Stimulated activated naive B cell treated with anti-CD40 and anti-IgM and Interleukin-4, amounts not matched to agents 10 μg/mL and 1 μg/mL and 100 μg/mL, for 72 hours (primary cell): ENCODE measurements around the gene TFDP3.
A peak's percentile ranks its signal among the peaks of the same experiment; 100 is the strongest.

Experiments used
- ATAC-seq, 2 donors: fragments of 150-1000 bp; cut with Tn5 transposase; replicated peaks; 2 replicates each; pipeline ENCODE4 v1.10.0; 2021; ENCODE audit warnings: moderate library complexity in 1 of 2
- DNase-seq: peaks from one replicate; pipeline ENCODE4 v3.0.0; 2021
- H3K27ac Mint-ChIP-seq: one replicate; pipeline ENCODE4 v1.8.0; 2022; ENCODE audit warnings: mild to moderate bottlenecking, mixed read lengths
- H3K27me3 Mint-ChIP-seq, 2 donors: one replicate each; pipeline ENCODE4 v1.8.0; 2022; ENCODE audit warnings: mixed read lengths in 2 of 2
- H3K36me3 Mint-ChIP-seq, 2 donors: one replicate each; pipeline ENCODE4 v1.8.0; 2022; ENCODE audit warnings: mixed read lengths in 2 of 2, mild to moderate bottlenecking in 1 of 2
- H3K4me1 Mint-ChIP-seq, 2 donors: one replicate each; pipeline ENCODE4 v1.8.0; 2022; ENCODE audit warnings: mixed read lengths in 2 of 2, mild to moderate bottlenecking in 1 of 2
- H3K4me3 Mint-ChIP-seq, 2 donors: one replicate each; pipeline ENCODE4 v1.8.0; 2022; ENCODE audit warnings: mild to moderate bottlenecking in 2 of 2, mixed read lengths in 2 of 2, moderate library complexity in 1 of 2
- H3K9me3 Mint-ChIP-seq, 2 donors: one replicate each; pipeline ENCODE4 v1.8.0; 2022; ENCODE audit warnings: mixed read lengths in 2 of 2, mild to moderate bottlenecking in 1 of 2

Gene TFDP3

DNA sequence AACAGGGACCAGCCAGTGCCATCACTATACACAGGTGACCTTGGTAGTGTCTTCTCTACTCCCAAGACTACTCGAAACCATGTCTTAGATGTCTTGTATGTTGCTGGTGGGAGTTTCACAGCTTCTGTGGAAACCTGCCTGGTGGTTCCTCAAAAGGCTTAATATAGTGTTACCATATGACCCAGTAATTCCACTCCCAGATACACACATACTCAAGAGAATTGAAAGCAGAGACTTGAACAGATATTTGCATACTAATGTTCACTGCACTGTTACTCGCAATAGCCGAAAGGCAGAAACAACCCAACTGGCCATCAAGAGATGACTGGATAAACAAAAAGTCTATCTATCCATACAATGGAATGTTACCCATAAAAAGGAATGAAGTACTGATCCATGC, 3.1 kb downstream of the TFDP3 start:
- no peak overlapping the region for H3K27ac Mint-ChIP-seq
- no peaks in the 10 kb centered on the region for H3K9me3 Mint-ChIP-seq
- no peaks in the 10 kb centered on the region for H3K4me1 Mint-ChIP-seq
- ATAC-seq (peak; percentile 33 to 38), DNase-seq (no peak)
- no peak overlapping the region for H3K4me3 Mint-ChIP-seq
- peaks cover 0 to 13% of the 10 kb centered on the region in 2 donors for H3K27me3 Mint-ChIP-seq
- H3K36me3 Mint-ChIP-seq: no peaks in the 10 kb centered on the region

DNA sequence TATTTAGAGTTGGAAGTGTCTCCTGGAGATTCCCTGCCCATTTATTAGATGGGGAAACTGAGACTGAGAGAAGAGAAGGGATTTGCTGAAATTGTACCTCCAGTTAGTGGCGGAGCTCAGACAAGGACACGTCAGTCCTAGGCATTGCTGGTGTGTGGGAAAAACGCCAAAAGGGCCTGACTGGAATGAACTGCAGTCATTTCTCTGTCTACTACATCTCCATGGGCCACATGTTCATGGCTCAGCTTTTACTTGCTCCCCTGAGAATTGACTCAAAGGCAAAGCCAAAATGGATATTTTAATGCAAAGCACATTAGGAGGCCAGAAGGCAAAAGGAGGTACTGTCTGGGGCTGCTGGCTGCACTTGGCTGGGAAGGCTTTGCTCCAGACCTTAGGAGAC, 3.9 kb downstream of the TFDP3 start:
- DNase-seq: no peak
- ATAC-seq: no peak
- Mint-ChIP-seq H3K36me3 (no peaks in the 10 kb centered on the region), H3K4me3 (no peak overlapping the region), H3K27ac (no peak overlapping the region), H3K9me3 (no peaks in the 10 kb centered on the region), H3K27me3 (peaks cover 0 to 10% of the 10 kb centered on the region in 2 donors), H3K4me1 (no peaks in the 10 kb centered on the region)

DNA sequence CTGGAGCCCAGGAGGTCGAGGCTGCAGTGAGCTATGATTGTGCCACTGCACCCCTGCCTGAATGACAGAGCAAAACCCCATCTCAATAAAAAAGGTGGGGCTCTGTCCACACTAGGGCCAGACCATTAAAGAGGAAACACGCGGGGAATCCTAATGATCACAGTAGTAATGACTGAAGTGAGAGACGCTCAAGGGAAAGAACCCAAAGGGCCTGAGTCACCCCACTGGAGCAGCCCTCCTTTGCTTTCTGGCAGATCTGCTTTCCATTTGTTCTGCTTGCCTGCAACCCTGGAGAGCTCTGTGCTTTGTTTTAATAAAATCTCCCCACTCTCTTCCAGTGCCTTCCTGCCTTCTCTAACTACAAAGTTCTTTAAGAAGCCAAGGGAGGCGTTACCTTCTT, 5.0 kb downstream of the TFDP3 start:
- no peaks in the 10 kb centered on the region for H3K4me1 Mint-ChIP-seq
- H3K27me3 Mint-ChIP-seq: peaks cover 0 to 10% of the 10 kb centered on the region in 2 donors
- H3K9me3 Mint-ChIP-seq: no peaks in the 10 kb centered on the region
- no peak for DNase-seq
- no peaks in the 10 kb centered on the region for H3K36me3 Mint-ChIP-seq
- no peak overlapping the region for H3K4me3 Mint-ChIP-seq
- no peak for ATAC-seq
- no peak overlapping the region for H3K27ac Mint-ChIP-seq

DNA sequence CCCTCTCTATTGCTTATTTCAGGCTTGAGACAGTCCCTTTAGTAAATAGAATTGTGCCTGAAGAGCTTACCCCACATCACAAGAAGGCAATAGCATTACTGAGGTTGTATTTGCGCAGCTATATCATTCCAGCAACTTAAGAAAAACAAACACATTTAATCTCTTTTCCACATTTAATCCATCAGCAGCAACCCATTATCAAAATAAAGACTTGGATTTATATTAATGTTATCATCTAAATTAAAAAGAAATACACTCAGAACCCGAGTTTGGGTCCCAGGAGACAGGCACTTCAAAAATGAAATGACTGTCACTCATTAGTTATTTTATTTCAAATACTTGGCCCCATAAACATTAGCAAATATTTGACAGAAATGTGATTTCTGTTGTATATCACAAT, 10.4 kb downstream of the TFDP3 start:
- Mint-ChIP-seq H3K27ac (no peak overlapping the region), H3K27me3 (peaks cover 5 to 6% of the 10 kb centered on the region in 2 donors), H3K4me1 (no peaks in the 10 kb centered on the region), H3K36me3 (no peaks in the 10 kb centered on the region), H3K4me3 (no peak overlapping the region), H3K9me3 (no peaks in the 10 kb centered on the region)
- no peak for DNase-seq
- no peak for ATAC-seq

DNA sequence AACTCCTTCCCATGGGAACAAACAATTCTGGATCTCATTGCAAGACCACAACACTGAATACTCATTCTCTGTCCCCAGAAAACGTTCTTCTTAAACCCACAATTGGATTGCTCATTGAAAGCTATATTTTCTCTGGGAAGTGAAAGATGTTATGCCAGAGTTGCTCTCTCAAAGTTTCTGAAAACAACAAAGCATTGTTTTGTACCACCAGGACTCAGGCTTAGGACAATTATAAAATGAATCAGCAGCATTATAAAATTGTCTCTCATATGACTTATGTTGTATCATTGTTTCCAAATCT, 26.5 kb downstream of the TFDP3 start:
- Mint-ChIP-seq H3K27ac (no peak overlapping the region), H3K27me3 (peaks cover 0 to 4% of the 10 kb centered on the region in 2 donors), H3K4me3 (no peak overlapping the region), H3K9me3 (no peaks in the 10 kb centered on the region), H3K4me1 (no peaks in the 10 kb centered on the region), H3K36me3 (no peaks in the 10 kb centered on the region)
- DNase-seq (no peak), ATAC-seq (no peak)

DNA sequence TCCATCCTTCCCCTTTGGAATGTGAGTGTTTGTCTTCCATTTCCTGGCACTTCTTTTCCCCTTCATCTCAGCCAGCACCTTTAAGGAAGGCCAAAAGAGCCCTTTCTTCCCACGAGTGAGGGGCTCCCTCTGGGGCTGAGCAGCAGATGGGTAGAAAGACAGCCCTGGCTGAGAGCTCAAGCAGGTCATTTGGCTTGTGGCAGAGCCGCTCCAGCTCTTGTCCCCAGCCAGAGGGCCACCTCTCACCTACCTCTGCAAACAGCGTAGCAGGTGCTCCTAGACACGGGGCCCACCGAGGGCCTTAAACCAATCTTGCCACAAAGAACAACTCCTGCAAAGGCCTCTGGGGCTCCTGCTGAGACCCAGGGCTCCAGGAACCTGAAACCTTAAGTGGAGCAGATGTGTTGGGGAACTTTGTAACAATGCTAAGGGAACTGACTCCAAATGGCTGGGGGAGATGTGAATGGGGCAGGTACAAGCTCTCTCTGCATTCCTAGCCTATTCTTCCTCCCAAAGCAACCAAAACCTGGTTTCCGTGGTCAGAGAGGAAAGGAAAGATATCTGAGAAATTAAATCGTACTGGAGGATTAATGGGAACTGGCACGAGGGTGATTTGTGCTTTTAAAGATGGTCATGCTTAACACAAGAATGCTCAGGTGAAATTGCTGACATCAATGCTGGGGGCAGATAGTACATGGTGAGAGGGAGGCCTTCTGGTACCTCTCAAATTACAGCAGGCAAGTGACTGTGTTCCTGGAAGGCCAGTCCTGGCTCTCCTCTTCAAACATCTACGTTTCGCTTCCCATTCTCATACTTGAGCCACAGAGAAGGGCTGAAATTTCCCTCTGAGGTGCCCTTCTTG, 27.0 kb downstream of the TFDP3 start:
- peaks cover 0 to 5% of the 10 kb centered on the region in 2 donors for H3K27me3 Mint-ChIP-seq
- H3K4me3 Mint-ChIP-seq: no peak overlapping the region
- H3K36me3 Mint-ChIP-seq: no peaks in the 10 kb centered on the region
- no peaks in the 10 kb centered on the region for H3K4me1 Mint-ChIP-seq
- no peak for ATAC-seq
- no peak for DNase-seq
- no peaks in the 10 kb centered on the region for H3K9me3 Mint-ChIP-seq
- no peak overlapping the region for H3K27ac Mint-ChIP-seq

DNA sequence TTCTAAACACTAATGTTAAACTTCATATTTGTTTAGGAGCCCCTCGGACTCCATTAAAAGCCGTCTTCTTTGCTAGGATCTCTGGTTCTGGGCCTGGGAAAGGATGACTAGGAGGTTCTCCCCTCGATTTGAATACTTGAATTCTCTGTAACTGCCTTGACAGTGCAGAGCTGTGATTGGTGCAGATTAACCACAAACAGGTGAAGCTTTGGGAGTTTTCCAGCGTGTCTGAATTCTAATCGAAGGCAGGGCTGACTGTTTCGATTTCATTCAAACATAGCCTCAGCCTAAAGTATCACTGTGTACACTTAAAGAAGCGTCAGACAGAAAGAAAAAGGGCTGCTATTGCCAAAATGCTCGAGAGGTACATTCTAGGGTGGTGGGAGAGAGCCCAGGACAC, 29.0 kb downstream of the TFDP3 start:
- ATAC-seq (no peak), DNase-seq (no peak)
- Mint-ChIP-seq H3K4me3 (no peak overlapping the region), H3K27me3 (peaks cover 0 to 11% of the 10 kb centered on the region in 2 donors), H3K36me3 (no peaks in the 10 kb centered on the region), H3K4me1 (no peaks in the 10 kb centered on the region), H3K9me3 (no peaks in the 10 kb centered on the region), H3K27ac (no peak overlapping the region)

DNA sequence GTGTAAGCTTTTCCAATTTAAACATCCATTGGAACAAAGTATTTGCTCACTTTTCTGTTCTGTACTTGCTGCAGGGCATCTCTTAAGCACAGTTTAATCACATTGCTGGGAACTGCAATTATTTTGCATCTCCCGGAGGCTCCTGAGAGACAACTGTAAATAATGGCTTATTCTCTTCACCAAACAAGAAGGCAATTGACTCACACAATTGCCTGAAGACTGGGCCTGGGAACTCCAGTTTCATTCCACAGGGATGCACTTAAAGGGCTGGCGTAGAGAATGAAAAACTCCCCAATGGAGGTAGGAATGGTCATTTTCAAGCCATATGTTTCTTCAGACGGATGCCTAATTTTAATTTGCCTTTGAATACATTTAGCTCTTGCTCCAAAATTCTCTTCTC, 29.5 kb downstream of the TFDP3 start:
- no peaks in the 10 kb centered on the region for H3K4me1 Mint-ChIP-seq
- H3K36me3 Mint-ChIP-seq: no peaks in the 10 kb centered on the region
- ATAC-seq (no peak), DNase-seq (no peak)
- no peak overlapping the region for H3K27ac Mint-ChIP-seq
- no peaks in the 10 kb centered on the region for H3K9me3 Mint-ChIP-seq
- no peak overlapping the region for H3K4me3 Mint-ChIP-seq
- H3K27me3 Mint-ChIP-seq: peaks cover 0 to 11% of the 10 kb centered on the region in 2 donors

DNA sequence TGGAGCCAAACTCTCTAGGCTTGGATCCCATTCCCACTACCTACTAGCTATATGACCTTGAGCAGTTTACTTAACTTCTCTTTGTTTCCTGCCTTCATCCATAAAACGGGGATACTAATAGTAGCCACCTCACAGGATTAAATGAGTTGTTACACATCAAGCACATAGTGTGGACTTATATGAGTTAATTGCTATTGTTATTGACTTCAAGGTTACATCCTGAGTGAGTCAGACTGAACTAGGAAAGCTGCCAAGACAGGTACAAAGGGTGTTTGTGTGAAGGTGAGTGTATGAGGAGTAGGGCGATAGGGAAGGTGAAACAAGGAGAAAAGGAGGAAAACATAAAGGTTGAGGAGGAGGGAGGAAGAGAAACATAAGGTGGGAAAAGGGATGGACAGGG, 32.2 kb downstream of the TFDP3 start:
- Mint-ChIP-seq H3K9me3 (no peaks in the 10 kb centered on the region), H3K36me3 (no peaks in the 10 kb centered on the region), H3K4me3 (no peak overlapping the region), H3K27ac (no peak overlapping the region), H3K27me3 (peaks cover 0 to 15% of the 10 kb centered on the region in 2 donors), H3K4me1 (no peaks in the 10 kb centered on the region)
- ATAC-seq (no peak), DNase-seq (no peak)

DNA sequence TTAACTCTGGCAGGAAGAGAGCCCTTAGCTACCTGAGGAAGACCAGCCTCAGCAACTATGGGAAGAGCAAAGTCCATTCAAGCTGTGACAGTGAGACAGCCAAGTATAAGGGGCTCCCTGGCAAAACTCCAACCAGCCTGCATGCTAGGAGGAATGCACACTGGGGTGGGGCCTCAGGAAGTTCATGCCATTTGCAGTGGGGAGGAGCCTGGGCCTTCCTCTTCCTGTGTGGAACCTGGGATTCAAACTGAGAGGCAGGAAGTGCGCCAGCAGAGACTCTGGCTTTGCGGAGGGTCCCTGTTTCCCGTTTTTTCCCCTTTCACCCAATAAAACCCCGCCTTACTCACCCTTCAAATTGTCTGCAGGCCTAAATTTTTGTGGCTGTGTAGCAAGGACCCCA, 33.0 kb downstream of the TFDP3 start:
- H3K4me3 Mint-ChIP-seq: no peak overlapping the region
- H3K36me3 Mint-ChIP-seq: no peaks in the 10 kb centered on the region
- DNase-seq: no peak
- no peak for ATAC-seq
- H3K27me3 Mint-ChIP-seq: peaks cover 0 to 11% of the 10 kb centered on the region in 2 donors
- H3K9me3 Mint-ChIP-seq: peaks cover 0 to 1% of the 10 kb centered on the region in 2 donors
- no peaks in the 10 kb centered on the region for H3K4me1 Mint-ChIP-seq
- no peak overlapping the region for H3K27ac Mint-ChIP-seq

DNA sequence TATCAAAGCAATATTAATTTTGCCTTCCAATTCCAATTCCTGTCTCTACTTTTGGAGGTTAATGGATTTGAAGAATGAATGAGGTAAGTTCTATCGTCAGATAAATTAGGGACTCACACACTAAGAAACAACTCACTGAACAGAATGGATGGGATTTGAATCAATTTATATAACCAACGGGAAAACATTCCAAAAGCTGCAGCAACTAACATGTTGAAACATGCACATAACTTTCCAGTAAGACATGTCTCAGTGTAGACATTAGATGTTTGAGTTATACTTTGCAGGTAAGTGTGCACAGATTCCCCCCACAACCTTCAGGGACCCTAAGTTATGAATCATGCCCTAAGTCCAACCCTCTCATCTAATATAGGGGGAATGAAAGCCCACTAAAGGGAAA, 34.3 kb downstream of the TFDP3 start:
- no peak overlapping the region for H3K4me3 Mint-ChIP-seq
- ATAC-seq (no peak), DNase-seq (no peak)
- H3K9me3 Mint-ChIP-seq: peaks cover 0 to 1% of the 10 kb centered on the region in 2 donors
- peaks cover 0 to 11% of the 10 kb centered on the region in 2 donors for H3K27me3 Mint-ChIP-seq
- H3K27ac Mint-ChIP-seq: no peak overlapping the region
- H3K4me1 Mint-ChIP-seq: no peaks in the 10 kb centered on the region
- no peaks in the 10 kb centered on the region for H3K36me3 Mint-ChIP-seq

DNA sequence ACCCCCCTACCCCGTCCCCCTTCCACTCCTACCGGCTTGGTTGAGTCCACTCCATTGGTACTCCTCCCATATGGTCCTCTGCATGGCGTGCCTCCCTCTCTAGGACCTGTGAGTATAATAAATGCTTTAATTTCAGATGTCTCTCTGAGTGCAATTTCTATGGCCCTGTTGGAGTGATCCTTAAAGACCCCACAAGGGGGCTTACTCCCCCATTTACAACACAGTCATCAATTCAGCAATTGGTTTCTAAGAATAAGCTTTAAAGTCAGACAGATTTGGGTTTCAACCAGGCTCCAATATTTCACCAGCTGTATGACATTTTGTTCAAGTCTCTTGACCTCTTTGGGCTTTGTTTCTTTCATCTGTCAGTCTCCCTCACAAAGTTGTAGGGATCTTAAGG, 38.7 kb downstream of the TFDP3 start:
- Mint-ChIP-seq H3K4me1 (no peaks in the 10 kb centered on the region), H3K4me3 (no peak overlapping the region), H3K9me3 (peaks cover 0 to 1% of the 10 kb centered on the region in 2 donors), H3K36me3 (no peaks in the 10 kb centered on the region), H3K27me3 (peaks cover 0 to 4% of the 10 kb centered on the region in 2 donors), H3K27ac (no peak overlapping the region)
- DNase-seq (no peak), ATAC-seq (no peak)

DNA sequence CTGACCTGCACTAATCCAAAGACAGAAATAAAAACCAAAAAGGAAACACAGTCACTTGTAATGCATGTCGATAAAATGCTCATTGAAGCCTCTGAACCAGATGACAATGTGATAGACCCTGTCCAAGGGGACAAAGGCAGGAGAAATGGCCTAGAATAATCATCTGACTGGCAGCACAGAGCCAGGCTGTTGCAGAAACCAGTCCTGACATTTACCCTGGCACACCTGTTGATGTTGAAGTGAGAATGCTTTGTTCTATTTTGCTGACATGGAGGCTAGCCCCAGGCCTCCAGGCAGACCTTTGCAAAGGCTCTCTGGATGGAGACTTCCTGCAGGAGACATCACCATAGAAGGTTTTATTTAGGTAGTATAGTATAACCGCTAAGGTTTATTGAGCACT, 41.0 kb downstream of the TFDP3 start:
- Mint-ChIP-seq H3K9me3 (peaks cover 0 to 1% of the 10 kb centered on the region in 2 donors), H3K27me3 (peaks cover 0 to 4% of the 10 kb centered on the region in 2 donors), H3K4me3 (no peak overlapping the region), H3K4me1 (no peaks in the 10 kb centered on the region), H3K27ac (no peak overlapping the region), H3K36me3 (no peaks in the 10 kb centered on the region)
- DNase-seq: no peak
- no peak for ATAC-seq

DNA sequence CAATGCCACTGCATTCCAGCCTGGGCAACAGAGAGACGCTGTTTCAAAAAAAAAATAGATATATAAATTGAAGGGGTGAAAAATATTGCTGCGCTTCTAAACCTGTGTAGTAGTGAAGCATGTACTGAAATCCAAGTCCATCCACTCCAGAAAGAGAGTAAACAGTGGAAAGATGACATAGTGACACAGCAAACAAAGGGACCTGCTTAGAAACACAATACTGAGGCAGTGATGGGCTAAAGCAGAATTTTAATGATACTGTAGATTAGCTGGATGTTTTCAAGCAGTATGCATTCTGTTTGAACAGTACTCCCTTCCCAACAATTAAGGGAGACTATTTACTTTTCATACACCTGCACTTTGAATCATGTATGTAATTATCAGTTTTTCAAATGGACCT, 42.5 kb downstream of the TFDP3 start:
- H3K4me1 Mint-ChIP-seq: no peaks in the 10 kb centered on the region
- no peak for DNase-seq
- H3K36me3 Mint-ChIP-seq: no peaks in the 10 kb centered on the region
- no peak overlapping the region for H3K4me3 Mint-ChIP-seq
- H3K9me3 Mint-ChIP-seq: peaks cover 0 to 1% of the 10 kb centered on the region in 2 donors
- no peaks in the 10 kb centered on the region for H3K27me3 Mint-ChIP-seq
- no peak overlapping the region for H3K27ac Mint-ChIP-seq
- no peak for ATAC-seq

DNA sequence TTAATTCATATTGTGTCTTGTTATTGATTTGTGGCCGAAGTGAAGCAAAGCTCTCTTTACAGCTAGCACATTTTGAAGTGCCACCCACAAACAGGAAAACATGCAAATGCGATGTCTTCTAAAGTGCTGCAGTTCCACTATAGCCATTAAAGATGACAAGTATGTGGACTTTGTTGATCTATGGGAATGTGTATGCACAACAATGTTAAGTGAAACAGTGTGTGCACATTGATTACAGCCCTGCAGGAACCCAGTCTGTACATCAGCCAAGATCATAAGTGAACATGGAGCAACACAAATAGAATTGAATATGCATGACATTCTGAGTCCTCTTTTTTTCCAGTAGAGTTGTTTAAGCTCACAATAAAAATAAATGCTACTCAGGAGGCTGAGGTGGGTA, 43.0 kb downstream of the TFDP3 start:
- Mint-ChIP-seq H3K9me3 (no peaks in the 10 kb centered on the region), H3K27ac (no peak overlapping the region), H3K36me3 (no peaks in the 10 kb centered on the region), H3K27me3 (no peaks in the 10 kb centered on the region), H3K4me3 (no peak overlapping the region), H3K4me1 (no peaks in the 10 kb centered on the region)
- no peak for DNase-seq
- no peak for ATAC-seq
